ENCODE measurements around the gene FBXO27. TPM values are rescaled to one million over a fixed set of nuclear protein-coding genes. Genes with fewer than 3 reads are reported as not detected.

The FBXO27 gene
- total RNA-seq, 1 experiment from 2014 or later: 3.8 TPM

- BruUV-seq (replicated peaks): no TSS peak
- Histone ChIP-seq H3K36me3 (ENCODE audit: control insufficient read depth, insufficient read depth, low read length) (no peaks in the 10 kb centered on the region), H3K4me3 (ENCODE audit: low read depth, low read length) (no peak overlapping the region), H3K4me1 (peaks cover 4% of the 10 kb centered on the region; the same call in 1 of the 2 replicates), H3K27me3 (replicated peaks; ENCODE audit: control insufficient read depth, insufficient read depth, low read length) (no peaks in the 10 kb centered on the region), H3K9me3 (peaks cover 9% of the 10 kb centered on the region)
- CTCF ChIA-PET: interaction anchor here (1.6 kb wide), 1 partner anchor 9 kb away, joined by 5 read pairs; the partner anchor contains the start of gene FBXO17
- POLR2A ChIA-PET: no interaction called here
- H3K4me3 Mint-ChIP-seq (ENCODE audit: unreplicated experiment): no peak overlapping the region
- TF ChIP-seq CTCF (IDR thresholded peaks at IDR 0.05; ENCODE audit: insufficient read depth in 1 of 2, low read depth in 1 of 2, low read length in 1 of 2, severe bottlenecking in 1 of 2, unreplicated experiment in 1 of 2): no peak
- H3K9me3 Mint-ChIP-seq (ENCODE audit: unreplicated experiment): peaks cover 16% of the 10 kb centered on the region
- H3K27ac Mint-ChIP-seq (ENCODE audit: unreplicated experiment): no peak overlapping the region
- no peaks in the 10 kb centered on the region for H3K27me3 Mint-ChIP-seq (ENCODE audit: insufficient read depth, unreplicated experiment)
- DNase-seq: no peak
- peaks cover 4% of the 10 kb centered on the region for H3K36me3 Mint-ChIP-seq (ENCODE audit: insufficient read depth, unreplicated experiment)
- intact Hi-C loops (cut with micrococcal nuclease; ENCODE audit: unreplicated experiment): no loop called here
- no peaks in the 10 kb centered on the region for H3K4me1 Mint-ChIP-seq (ENCODE audit: low read depth, unreplicated experiment)
Measured at GRCh38 chr19:38985262-38985661, 47.1 kb downstream of the FBXO27 start.

GRCh38 chr19:38980583-38981374, 51.6 kb downstream of the FBXO27 start:
- Mint-ChIP-seq H3K27me3 (ENCODE audit: insufficient read depth, unreplicated experiment) (no peaks in the 10 kb centered on the region), H3K9me3 (ENCODE audit: unreplicated experiment) (peaks cover 11% of the 10 kb centered on the region), H3K36me3 (ENCODE audit: insufficient read depth, unreplicated experiment) (peaks cover 13% of the 10 kb centered on the region), H3K4me3 (ENCODE audit: unreplicated experiment) (no peak overlapping the region), H3K4me1 (ENCODE audit: low read depth, unreplicated experiment) (no peaks in the 10 kb centered on the region), H3K27ac (ENCODE audit: unreplicated experiment) (no peak overlapping the region)
- Histone ChIP-seq H3K4me1 (peaks cover 10% of the 10 kb centered on the region), H3K9me3 (peaks cover 16% of the 10 kb centered on the region), H3K36me3 (ENCODE audit: control insufficient read depth, insufficient read depth, low read length) (no peaks in the 10 kb centered on the region), H3K4me3 (ENCODE audit: low read depth, low read length) (no peak overlapping the region), H3K27me3 (replicated peaks; ENCODE audit: control insufficient read depth, insufficient read depth, low read length) (no peaks in the 10 kb centered on the region)
- intact Hi-C loops (cut with micrococcal nuclease; ENCODE audit: unreplicated experiment): no loop called here
- CTCF ChIA-PET: interaction anchor here (1.5 kb wide), 1 partner anchor 15 kb away, joined by 4 read pairs; no protein-coding TSS in a partner anchor
- BruUV-seq (replicated peaks): no TSS peak
- DNase-seq: no peak
- POLR2A ChIA-PET: no interaction called here
- no peak for TF ChIP-seq CTCF (IDR thresholded peaks at IDR 0.05; ENCODE audit: insufficient read depth in 1 of 2, low read depth in 1 of 2, low read length in 1 of 2, severe bottlenecking in 1 of 2, unreplicated experiment in 1 of 2)

DNA sequence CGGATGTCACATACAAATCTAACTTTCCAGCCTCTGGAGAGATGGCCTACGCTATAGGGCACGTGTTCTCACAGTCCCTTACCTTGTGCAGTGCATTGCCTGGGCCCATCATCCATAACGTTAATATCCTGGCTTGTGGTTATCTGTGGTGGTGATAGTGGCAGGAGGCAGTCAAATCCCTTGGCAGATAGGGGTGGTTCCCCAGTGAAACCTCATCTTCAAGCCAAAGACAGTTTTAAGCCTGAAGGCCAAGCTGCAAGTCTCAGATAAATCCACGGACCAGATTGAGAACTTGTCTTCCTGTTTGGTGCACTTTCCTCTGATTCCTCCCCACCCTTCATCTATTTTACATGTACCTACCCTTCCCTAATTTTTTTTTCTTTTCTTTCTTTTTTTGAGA, 52.5 kb downstream of the FBXO27 start:
- Histone ChIP-seq H3K4me1 (peaks cover 10% of the 10 kb centered on the region), H3K4me3 (ENCODE audit: low read depth, low read length) (no peak overlapping the region), H3K27me3 (replicated peaks; ENCODE audit: control insufficient read depth, insufficient read depth, low read length) (no peaks in the 10 kb centered on the region), H3K9me3 (peaks cover 13% of the 10 kb centered on the region), H3K36me3 (ENCODE audit: control insufficient read depth, insufficient read depth, low read length) (no peaks in the 10 kb centered on the region)
- no peak for DNase-seq
- intact Hi-C loops (cut with micrococcal nuclease; ENCODE audit: unreplicated experiment): no loop called here
- no peak overlapping the region for H3K27ac Mint-ChIP-seq (ENCODE audit: unreplicated experiment)
- H3K4me3 Mint-ChIP-seq (ENCODE audit: unreplicated experiment): no peak overlapping the region
- ChIA-PET CTCF (no interaction called here), POLR2A (no interaction called here)
- H3K4me1 Mint-ChIP-seq (ENCODE audit: low read depth, unreplicated experiment): no peaks in the 10 kb centered on the region
- no peaks in the 10 kb centered on the region for H3K27me3 Mint-ChIP-seq (ENCODE audit: insufficient read depth, unreplicated experiment)
- TF ChIP-seq CTCF (IDR thresholded peaks at IDR 0.05; ENCODE audit: insufficient read depth in 1 of 2, low read depth in 1 of 2, low read length in 1 of 2, severe bottlenecking in 1 of 2, unreplicated experiment in 1 of 2): no peak
- H3K36me3 Mint-ChIP-seq (ENCODE audit: insufficient read depth, unreplicated experiment): peaks cover 20% of the 10 kb centered on the region
- H3K9me3 Mint-ChIP-seq (ENCODE audit: unreplicated experiment): peaks cover 11% of the 10 kb centered on the region
- no TSS peak for BruUV-seq (replicated peaks)

Data from Caco-2 (cell line).